Esophagus squamous epithelium (tissue), 5 donors: Measurements from ENCODE around the gene SMARCD1. TPM values are rescaled to one million over a fixed set of nuclear protein-coding genes. Genes with fewer than 3 reads are reported as not detected.

Experiments
- DNase-seq: peaks from one replicate; lab custom pipeline; 2025; lab: John Stamatoyannopoulos, UW
- H3K27ac ChIP-seq, 4 donors: fragments of 200-600 bp; sonication (generic); one replicate each; pipeline ENCODE4 v1.5.1; 2016 to 2019; ENCODE audit warnings: mild to moderate bottlenecking in 1 of 4
- H3K27me3 ChIP-seq, 4 donors: fragments of 200-600 bp; sonication (generic); 1 replicate in 3 of 4; 2 replicates in 1 of 4; pipeline versions ENCODE4 v1.5.1 to v1.6.0; 2017 to 2021; ENCODE audit warnings: antibody characterized with exemption in 1 of 4
- H3K36me3 ChIP-seq, 3 donors: fragments of 200-600 bp; sonication (generic); one replicate each; pipeline ENCODE4 v1.5.1; 2016 to 2019
- H3K4me1 ChIP-seq, 3 donors: fragments of 200-600 bp; sonication (generic); one replicate each; pipeline ENCODE4 v1.5.1; 2017 to 2019
- H3K4me3 ChIP-seq, 4 donors: fragments of 200-600 bp; sonication (generic); 1 replicate in 3 of 4; 2 replicates in 1 of 4; pipeline ENCODE4 v1.5.1; 2016 to 2019; ENCODE audit warnings: mild to moderate bottlenecking in 2 of 4, moderate library complexity in 1 of 4
- H3K9me3 ChIP-seq, 3 donors: fragments of 200-600 bp; sonication (generic); one replicate each; pipeline ENCODE4 v1.5.1; 2016 to 2019
- CTCF ChIP-seq, 6 experiments: fragments of 450-650 bp in 4 of 6; fragments of 200-600 bp in 2 of 6; sonication (generic) in 2 of 6; IDR thresholded peaks; one replicate each; pipeline ENCODE4 v1.5.1; 2016 to 2019; ENCODE audit warnings: antibody characterized with exemption in 6 of 6, mild to moderate bottlenecking in 4 of 6, moderate library complexity in 4 of 6
- POLR2A ChIP-seq, 4 donors: fragments of 450-650 bp; IDR thresholded peaks; one replicate each; pipeline ENCODE4 v1.6.1; 2017; ENCODE audit warnings: antibody characterized with exemption in 4 of 4, mild to moderate bottlenecking in 4 of 4, moderate library complexity in 3 of 4
- WGBS, 2 donors: methylation state at CpG; one replicate each; pipeline ENCODE4 v1.1.5; 2018; 5-methylcytosine and 5-hydroxymethylcytosine counted together
- intact Hi-C: fragments of 100-400 bp; cut with DNase I; formaldehyde crosslinking; loops from one replicate; pipeline ENCODE4 v1.15.0; 2022
- total RNA-seq, 4 donors: library from RNA; depleted of rRNA; stranded (reverse); fragments of >200 nt; gene quantifications; one replicate each; pipeline ENCODE4 v1.1.0, GENCODE V29; 2016
- donor health status: DM: yes; HTN: yes; CAD: no.

SMARCD1 gene
- total RNA-seq, 4 donors from 2014 or later: 34.5 to 67.8 (median 46.5) TPM

- WGBS, 2 donors: 55 to 75% methylated on average over 2 to 3 of the region's 14 CpGs
- Histone ChIP-seq H3K27me3 (peaks cover 0 to 52% (median 0%) of the 10 kb centered on the region in 4 donors), H3K4me3 (peak overlapping the region in 2 of 4 donors; percentile 35 to 37), H3K4me1 (peaks cover 10 to 24% (median 14%) of the 10 kb centered on the region in 3 donors), H3K36me3 (no peaks in the 10 kb centered on the region), H3K9me3 (no peaks in the 10 kb centered on the region), H3K27ac (peak overlapping the region in 3 of 4 donors; percentile 34 to 67 (median 42))
- intact Hi-C loops: loop anchor here (10.0 kb wide), 1 partner anchor 186 kb away; no protein-coding TSS in a partner anchor
- no peak for DNase-seq
- TF ChIP-seq CTCF (IDR thresholded peaks at IDR 0.05) (no peak), POLR2A (IDR thresholded peaks at IDR 0.05) (no peak)
Observed at GRCh38 chr12:50051101-50051806, 33.9 kb upstream of the SMARCD1 start.

GRCh38 chr12:50052544-50052943, 32.6 kb upstream of the SMARCD1 start:
- Histone ChIP-seq H3K4me3 (no peak overlapping the region), H3K27me3 (peaks cover 0 to 64% (median 0%) of the 10 kb centered on the region in 4 donors), H3K36me3 (no peaks in the 10 kb centered on the region), H3K9me3 (no peaks in the 10 kb centered on the region), H3K27ac (no peak overlapping the region), H3K4me1 (peaks cover 20 to 36% (median 23%) of the 10 kb centered on the region in 3 donors)
- DNase-seq: no peak
- intact Hi-C loops: loop anchor here (10.0 kb wide), 1 partner anchor 188 kb away; no protein-coding TSS in a partner anchor
- no peak for TF ChIP-seq CTCF (IDR thresholded peaks at IDR 0.05)
- no peak for TF ChIP-seq POLR2A (IDR thresholded peaks at IDR 0.05)

GRCh38 chr12:50052964-50053363, 32.2 kb upstream of the SMARCD1 start:
- TF ChIP-seq CTCF (IDR thresholded peaks at IDR 0.05) (no peak), POLR2A (IDR thresholded peaks at IDR 0.05) (no peak)
- WGBS, 2 donors: 81 to 95% methylated on average over 7 of the region's 7 CpGs
- intact Hi-C loops: loop anchor here (10.0 kb wide), 1 partner anchor 188 kb away; no protein-coding TSS in a partner anchor

DNA sequence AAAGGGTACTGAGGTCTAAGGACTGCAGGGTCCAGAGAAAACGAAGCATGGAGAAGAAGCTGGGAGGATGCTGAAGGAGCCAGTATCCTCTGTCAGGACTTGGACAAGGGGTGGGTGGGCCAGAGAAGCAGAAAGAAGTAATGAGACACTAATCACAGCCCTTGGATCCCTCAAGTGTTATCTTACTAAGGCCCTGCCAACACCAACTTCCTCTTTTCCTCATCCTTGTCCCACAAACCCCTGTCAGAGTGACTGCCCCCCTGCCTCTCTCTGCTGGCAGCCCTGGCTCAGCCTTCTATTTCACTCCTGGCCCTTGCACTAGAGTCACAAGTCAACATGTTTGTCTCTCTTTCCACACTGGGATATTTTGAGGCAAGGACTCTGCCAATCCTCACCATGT, 31.6 kb upstream of the SMARCD1 start:
- no peak for DNase-seq
- H3K4me1 ChIP-seq: peaks cover 25 to 44% (median 28%) of the 10 kb centered on the region in 3 donors
- TF ChIP-seq CTCF (IDR thresholded peaks at IDR 0.05): no peak
- no peak for TF ChIP-seq POLR2A (IDR thresholded peaks at IDR 0.05)
- H3K36me3 ChIP-seq: no peaks in the 10 kb centered on the region
- H3K4me3 ChIP-seq: no peak overlapping the region
- H3K27me3 ChIP-seq: peaks cover 0 to 73% (median 0%) of the 10 kb centered on the region in 4 donors
- no peaks in the 10 kb centered on the region for H3K9me3 ChIP-seq
- WGBS, 2 donors: 62 to 73% methylated on average over 1 of the region's 1 CpG
- intact Hi-C loops: loop anchor here (10.0 kb wide), 1 partner anchor 189 kb away; no protein-coding TSS in a partner anchor
- H3K27ac ChIP-seq: no peak overlapping the region

More at GRCh38 chr12:50052964-50053363, 32.2 kb upstream of the SMARCD1 start:
- H3K4me1 ChIP-seq: peaks cover 23 to 39% (median 24%) of the 10 kb centered on the region in 3 donors
- no peaks in the 10 kb centered on the region for H3K36me3 ChIP-seq
- no peak for DNase-seq
- H3K9me3 ChIP-seq: no peaks in the 10 kb centered on the region
- H3K4me3 ChIP-seq: no peak overlapping the region
- H3K27me3 ChIP-seq: peaks cover 0 to 67% (median 0%) of the 10 kb centered on the region in 4 donors
- no peak overlapping the region for H3K27ac ChIP-seq
